IgD-negative memory B cell (primary cell): ENCODE data around the gene UNC13A. TPM values are rescaled to one million over a fixed set of nuclear protein-coding genes. Genes with fewer than 3 reads are reported as not detected.

Experiments used
- H3K27ac Mint-ChIP-seq, 3 donors: one replicate each; pipeline ENCODE4 v1.8.0; 2020 to 2022; ENCODE audit warnings: mild to moderate bottlenecking in 3 of 3, mixed read lengths in 3 of 3, moderate library complexity in 1 of 3
- H3K27me3 Mint-ChIP-seq: one replicate; pipeline ENCODE4 v1.8.0; 2021; ENCODE audit warnings: mixed read lengths
- H3K36me3 Mint-ChIP-seq: one replicate; pipeline ENCODE4 v1.8.0; 2020; ENCODE audit warnings: mild to moderate bottlenecking, mixed read lengths
- H3K4me1 Mint-ChIP-seq, 3 donors: one replicate each; pipeline ENCODE4 v1.8.0; 2020 to 2022; ENCODE audit warnings: mixed read lengths in 3 of 3, mild to moderate bottlenecking in 1 of 3
- H3K4me3 Mint-ChIP-seq, 4 donors: one replicate each; pipeline ENCODE4 v1.8.0; 2020 to 2022; ENCODE audit warnings: mild to moderate bottlenecking in 4 of 4, mixed read lengths in 4 of 4, moderate library complexity in 3 of 4
- H3K9me3 Mint-ChIP-seq, 3 donors: one replicate each; pipeline ENCODE4 v1.8.0; 2020 to 2021; ENCODE audit warnings: mixed read lengths in 3 of 3, mild to moderate bottlenecking in 1 of 3
- polyA plus RNA-seq: library from polyadenylated mRNA; unstranded; fragments of 300-500 nt; fragmentation: Illumina TruSeq; gene quantifications from one replicate; pipeline ENCODE4 v1.2.3, GENCODE V29; 2021

The UNC13A gene
- polyA plus RNA-seq, 1 donor from 2014 or later: not detected

GRCh38 chr19:17665058-17665457, 23.1 kb downstream of the UNC13A start:
- Mint-ChIP-seq H3K27ac (peak overlapping the region in 1 of 3 donors; percentile 32), H3K27me3 (peaks cover 21% of the 10 kb centered on the region), H3K4me3 (peak overlapping the region in 1 of 4 donors; percentile 79), H3K9me3 (peaks cover 0 to 5% (median 0%) of the 10 kb centered on the region in 3 donors), H3K4me1 (no peaks in the 10 kb centered on the region), H3K36me3 (peaks cover 6% of the 10 kb centered on the region)

- Mint-ChIP-seq H3K36me3 (peaks cover 5% of the 10 kb centered on the region), H3K27ac (no peak overlapping the region), H3K27me3 (peaks cover 12% of the 10 kb centered on the region), H3K4me1 (no peaks in the 10 kb centered on the region), H3K4me3 (no peak overlapping the region), H3K9me3 (peaks cover 0 to 5% (median 0%) of the 10 kb centered on the region in 3 donors)
Observed at GRCh38 chr19:17659996-17660395, 28.2 kb downstream of the UNC13A start.

DNA sequence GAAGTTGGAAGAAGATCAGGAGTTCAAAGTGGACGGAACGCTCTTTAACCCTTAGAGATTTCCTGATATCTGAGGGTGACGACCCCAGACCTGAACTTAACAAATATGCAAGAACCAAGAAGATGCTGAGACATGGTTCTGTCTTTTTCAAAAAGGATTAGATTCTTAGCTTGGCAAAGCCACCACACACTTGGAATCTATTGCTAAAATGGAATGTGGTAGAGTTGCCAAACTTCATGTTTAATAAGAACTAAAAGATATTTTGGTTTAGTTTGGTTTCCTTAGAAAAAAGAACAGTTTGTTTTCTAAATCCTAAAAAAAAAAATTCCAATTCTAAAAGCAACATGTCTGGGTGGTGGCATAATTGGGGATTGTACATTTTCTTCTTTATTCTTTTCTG, 29.5 kb downstream of the UNC13A start:
- H3K4me1 Mint-ChIP-seq: no peaks in the 10 kb centered on the region
- H3K27ac Mint-ChIP-seq: no peak overlapping the region
- H3K9me3 Mint-ChIP-seq: peaks cover 0 to 5% (median 0%) of the 10 kb centered on the region in 3 donors
- peaks cover 13% of the 10 kb centered on the region for H3K27me3 Mint-ChIP-seq
- H3K36me3 Mint-ChIP-seq: peaks cover 3% of the 10 kb centered on the region
- no peak overlapping the region for H3K4me3 Mint-ChIP-seq

GRCh38 chr19:17658240-17658639, 29.9 kb downstream of the UNC13A start:
- peak overlapping the region in 1 of 3 donors; percentile 60 for H3K27ac Mint-ChIP-seq
- H3K9me3 Mint-ChIP-seq: peaks cover 0 to 5% (median 0%) of the 10 kb centered on the region in 3 donors
- H3K36me3 Mint-ChIP-seq: peaks cover 3% of the 10 kb centered on the region
- peaks cover 11% of the 10 kb centered on the region for H3K27me3 Mint-ChIP-seq
- no peaks in the 10 kb centered on the region for H3K4me1 Mint-ChIP-seq
- no peak overlapping the region for H3K4me3 Mint-ChIP-seq

- Mint-ChIP-seq H3K27ac (no peak overlapping the region), H3K4me1 (no peaks in the 10 kb centered on the region), H3K36me3 (peaks cover 3% of the 10 kb centered on the region), H3K27me3 (peaks cover 15% of the 10 kb centered on the region), H3K4me3 (no peak overlapping the region), H3K9me3 (peaks cover 0 to 5% (median 0%) of the 10 kb centered on the region in 3 donors)
Observed at GRCh38 chr19:17656970-17657369, 31.2 kb downstream of the UNC13A start.

- H3K27me3 Mint-ChIP-seq: peaks cover 11% of the 10 kb centered on the region
- no peak overlapping the region for H3K4me3 Mint-ChIP-seq
- no peaks in the 10 kb centered on the region for H3K4me1 Mint-ChIP-seq
- peaks cover 3% of the 10 kb centered on the region for H3K36me3 Mint-ChIP-seq
- peaks cover 0 to 5% (median 0%) of the 10 kb centered on the region in 3 donors for H3K9me3 Mint-ChIP-seq
- H3K27ac Mint-ChIP-seq: no peak overlapping the region
Observed at GRCh38 chr19:17655751-17656472, 32.2 kb downstream of the UNC13A start.

DNA sequence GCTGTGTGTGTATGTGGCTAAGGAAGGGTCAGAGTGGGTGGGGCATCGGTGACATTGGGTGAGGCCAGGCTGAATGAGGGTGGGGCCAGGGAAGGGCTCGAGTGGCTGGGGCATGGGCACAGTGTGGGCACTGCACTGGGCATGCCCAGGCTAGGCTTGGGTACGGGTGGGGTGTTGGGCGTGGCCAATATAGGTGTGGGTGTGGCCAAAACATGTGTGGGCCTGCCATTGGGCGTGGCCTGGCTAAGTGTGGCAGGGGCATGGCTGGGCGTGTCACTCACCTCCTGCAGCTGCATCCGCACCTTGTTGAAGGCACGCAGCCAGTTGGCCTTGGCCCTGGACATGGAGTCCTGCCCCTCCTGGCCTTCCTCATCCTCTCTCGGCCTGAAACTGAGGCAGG, 33.2 kb downstream of the UNC13A start:
- no peaks in the 10 kb centered on the region for H3K4me1 Mint-ChIP-seq
- H3K36me3 Mint-ChIP-seq: peaks cover 3% of the 10 kb centered on the region
- H3K27ac Mint-ChIP-seq: no peak overlapping the region
- peaks cover 11% of the 10 kb centered on the region for H3K27me3 Mint-ChIP-seq
- no peak overlapping the region for H3K4me3 Mint-ChIP-seq
- peaks cover 0 to 5% (median 0%) of the 10 kb centered on the region in 3 donors for H3K9me3 Mint-ChIP-seq

DNA sequence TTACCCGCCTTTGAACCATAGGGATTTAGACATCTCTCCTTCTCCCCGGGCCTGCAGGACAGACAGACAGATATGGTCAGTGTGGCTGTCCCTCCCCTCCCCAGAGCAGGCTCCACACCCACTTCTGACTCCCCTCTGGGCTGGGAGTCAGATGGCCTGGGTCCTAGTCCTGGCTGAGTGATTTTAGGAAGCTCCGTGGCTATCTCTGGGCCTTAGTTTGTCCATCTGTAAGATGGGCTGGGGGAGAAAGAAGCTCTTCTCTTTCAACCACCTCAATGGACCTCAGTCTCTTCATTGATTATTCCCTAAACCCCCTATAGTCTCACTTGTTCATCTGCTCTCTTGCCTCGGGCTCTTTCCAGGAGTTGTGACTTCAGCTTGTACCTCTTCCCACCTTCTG, 35.5 kb downstream of the UNC13A start:
- no peaks in the 10 kb centered on the region for H3K4me1 Mint-ChIP-seq
- no peak overlapping the region for H3K4me3 Mint-ChIP-seq
- H3K27me3 Mint-ChIP-seq: peaks cover 10% of the 10 kb centered on the region
- peak overlapping the region in 1 of 3 donors; percentile 21 for H3K27ac Mint-ChIP-seq
- H3K9me3 Mint-ChIP-seq: peaks cover 0 to 5% (median 0%) of the 10 kb centered on the region in 3 donors
- H3K36me3 Mint-ChIP-seq: peaks cover 3% of the 10 kb centered on the region

- Mint-ChIP-seq H3K27ac (no peak overlapping the region), H3K9me3 (no peaks in the 10 kb centered on the region), H3K27me3 (peaks cover 19% of the 10 kb centered on the region), H3K36me3 (no peaks in the 10 kb centered on the region), H3K4me3 (no peak overlapping the region), H3K4me1 (no peaks in the 10 kb centered on the region)
Observed at GRCh38 chr19:17648786-17649185, 39.4 kb downstream of the UNC13A start.

GRCh38 chr19:17648097-17648660, 40.0 kb downstream of the UNC13A start:
- Mint-ChIP-seq H3K4me3 (no peak overlapping the region), H3K9me3 (no peaks in the 10 kb centered on the region), H3K36me3 (no peaks in the 10 kb centered on the region), H3K27ac (no peak overlapping the region), H3K27me3 (peaks cover 19% of the 10 kb centered on the region), H3K4me1 (no peaks in the 10 kb centered on the region)

DNA sequence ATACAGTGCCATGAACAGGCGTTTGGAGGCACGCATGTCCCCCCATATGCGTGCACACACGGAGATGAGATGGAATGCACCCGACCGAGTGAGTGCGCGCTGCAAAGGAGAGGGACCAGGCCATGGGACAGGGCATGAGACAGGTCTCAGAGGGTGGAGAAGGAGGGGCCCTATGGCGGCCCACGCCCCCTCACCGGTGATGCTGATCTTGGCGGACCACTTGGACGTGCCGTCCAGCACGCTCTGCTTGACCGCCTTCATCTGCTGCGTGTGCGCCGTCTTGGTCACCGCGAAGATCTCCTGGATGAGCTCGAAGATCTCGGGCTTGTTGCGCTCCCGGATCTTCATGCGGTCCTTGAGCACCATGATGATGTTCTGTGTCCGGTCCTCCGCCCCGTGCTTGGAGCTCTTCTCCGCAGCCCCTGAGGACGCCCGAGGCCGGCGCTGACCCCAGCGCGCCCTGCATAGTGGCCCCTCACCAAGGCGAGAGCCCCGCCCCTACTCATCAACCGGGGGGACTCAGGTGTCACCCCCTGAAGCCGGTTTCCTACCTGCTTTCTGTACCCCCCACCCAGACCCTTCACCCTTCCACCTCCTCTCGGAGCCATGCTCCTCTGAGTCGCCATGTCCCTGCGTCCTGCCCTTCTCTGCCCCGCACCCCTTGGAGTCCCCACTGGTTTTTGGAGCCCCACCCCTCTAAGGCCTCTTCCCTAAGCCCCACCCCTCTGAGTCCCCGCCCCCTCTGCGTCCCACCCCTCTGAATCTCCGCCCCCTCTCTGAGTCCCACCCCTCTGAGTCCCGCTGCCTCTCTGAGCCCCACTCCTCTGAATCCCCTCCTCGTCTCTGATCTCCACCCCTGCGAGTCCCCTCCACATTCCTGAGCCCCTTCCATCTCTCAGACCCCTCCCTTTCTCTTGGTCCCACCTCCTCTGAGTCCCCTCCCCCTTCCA, 40.8 kb downstream of the UNC13A start:
- no peaks in the 10 kb centered on the region for H3K4me1 Mint-ChIP-seq
- H3K9me3 Mint-ChIP-seq: no peaks in the 10 kb centered on the region
- no peak overlapping the region for H3K27ac Mint-ChIP-seq
- no peaks in the 10 kb centered on the region for H3K36me3 Mint-ChIP-seq
- H3K27me3 Mint-ChIP-seq: peaks cover 15% of the 10 kb centered on the region
- no peak overlapping the region for H3K4me3 Mint-ChIP-seq

- H3K9me3 Mint-ChIP-seq: no peaks in the 10 kb centered on the region
- H3K4me3 Mint-ChIP-seq: no peak overlapping the region
- H3K27me3 Mint-ChIP-seq: peaks cover 14% of the 10 kb centered on the region
- no peaks in the 10 kb centered on the region for H3K36me3 Mint-ChIP-seq
- H3K27ac Mint-ChIP-seq: no peak overlapping the region
- H3K4me1 Mint-ChIP-seq: no peaks in the 10 kb centered on the region
Observed at GRCh38 chr19:17646441-17646840, 41.7 kb downstream of the UNC13A start.

DNA sequence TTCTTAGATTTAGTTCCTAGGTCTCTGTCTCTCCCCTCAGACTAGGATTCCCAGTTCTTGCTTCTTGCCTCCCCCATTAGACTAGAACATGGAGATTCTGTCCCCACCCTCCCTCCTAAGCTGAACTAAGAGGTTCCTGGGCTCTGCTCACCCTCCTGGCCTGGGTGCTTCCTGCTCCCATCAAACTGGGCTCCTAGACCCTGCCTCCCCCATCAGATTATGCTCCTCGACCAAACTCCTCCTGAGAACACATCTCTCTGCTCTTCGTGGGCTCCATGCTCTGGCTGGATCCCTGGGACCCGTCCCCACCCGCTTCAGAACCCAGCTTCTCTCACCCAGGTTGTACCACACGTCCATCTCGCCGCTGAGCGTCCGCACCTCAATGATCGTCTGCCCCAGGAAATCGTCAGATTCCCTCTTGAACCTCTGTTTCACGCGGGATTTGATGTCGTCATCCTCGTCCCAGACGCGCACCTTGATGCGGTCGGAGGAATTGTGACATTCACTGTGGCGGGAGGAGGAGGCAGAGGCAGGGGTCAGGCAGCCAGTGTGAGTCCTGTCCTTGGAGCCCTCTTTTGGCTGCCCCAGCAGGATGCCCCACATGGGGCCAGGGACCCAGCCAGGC, 42.7 kb downstream of the UNC13A start:
- peaks cover 14% of the 10 kb centered on the region for H3K27me3 Mint-ChIP-seq
- no peak overlapping the region for H3K4me3 Mint-ChIP-seq
- no peak overlapping the region for H3K27ac Mint-ChIP-seq

DNA sequence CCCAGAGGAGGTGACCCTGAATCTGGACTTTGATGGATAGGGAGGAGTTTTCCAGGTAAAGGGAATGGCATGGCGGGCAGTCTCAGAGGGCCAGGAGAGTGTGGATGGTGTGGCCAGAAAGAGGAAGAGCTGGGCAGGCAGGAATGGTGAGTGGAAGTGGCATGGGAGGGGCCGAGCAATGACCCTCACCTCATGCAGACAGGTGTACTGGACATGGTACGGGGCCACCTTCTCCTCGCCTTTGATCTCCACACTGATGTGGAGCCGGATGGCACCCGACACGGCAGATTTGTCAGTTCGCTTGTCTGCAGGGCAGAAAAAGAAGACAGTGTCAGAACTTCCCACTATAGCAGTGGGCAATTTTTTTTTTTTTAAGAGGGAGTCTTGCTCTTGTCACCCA, 45.5 kb downstream of the UNC13A start:
- Mint-ChIP-seq H3K4me1 (no peaks in the 10 kb centered on the region), H3K36me3 (no peaks in the 10 kb centered on the region), H3K9me3 (no peaks in the 10 kb centered on the region), H3K27me3 (peaks cover 18% of the 10 kb centered on the region), H3K27ac (no peak overlapping the region), H3K4me3 (no peak overlapping the region)

More for the DNA sequence above, 42.7 kb downstream of the UNC13A start:
- Mint-ChIP-seq H3K4me1 (no peaks in the 10 kb centered on the region), H3K9me3 (no peaks in the 10 kb centered on the region), H3K36me3 (no peaks in the 10 kb centered on the region)

GRCh38 chr19:17641846-17642245, 46.3 kb downstream of the UNC13A start:
- Mint-ChIP-seq H3K27ac (no peak overlapping the region), H3K36me3 (no peaks in the 10 kb centered on the region), H3K4me1 (no peaks in the 10 kb centered on the region), H3K9me3 (no peaks in the 10 kb centered on the region), H3K4me3 (no peak overlapping the region), H3K27me3 (peaks cover 15% of the 10 kb centered on the region)
